GM12878 (cell line): Measurements from ENCODE around the gene ZNF502. TPM values are rescaled to one million over a fixed set of nuclear protein-coding genes. Genes with fewer than 3 reads are reported as not detected.

ENCODE experiments used
- CEBPZ ChIP-seq: fragments of 150-350 bp; IDR thresholded peaks from 2 replicates; pipeline ENCODE4 v1.6.1; 2016; ENCODE audit warnings: low read depth, low read length
- EGR1 ChIP-seq, 2 experiments: IDR thresholded peaks; 1 replicate in 1 of 2; 2 replicates in 1 of 2; pipeline ENCODE4 v1.6.1; 2011 to 2012; ENCODE audit warnings: low read depth in 2 of 2, low read length in 2 of 2, borderline replicate concordance in 1 of 2, mild to moderate bottlenecking in 1 of 2, moderate library complexity in 1 of 2
- FOXM1 ChIP-seq: IDR thresholded peaks from 2 replicates; pipeline ENCODE4 v1.6.1; 2012; ENCODE audit warnings: low read depth, mild to moderate bottlenecking, inconsistent platforms, low read length, moderate library complexity
- HDAC2 ChIP-seq: fragments of 200-600 bp; sonication (generic); IDR thresholded peaks from 2 replicates; pipeline ENCODE4 v1.6.1; 2017
- IRF3 ChIP-seq: fragments of 450-650 bp; IDR thresholded peaks from 2 replicates; pipeline ENCODE4 v1.6.1; 2014; ENCODE audit warnings: mild to moderate bottlenecking
- MLLT1 ChIP-seq: fragments of 450-650 bp; IDR thresholded peaks from 2 replicates; pipeline ENCODE4 v1.6.1; 2016; ENCODE audit warnings: mild to moderate bottlenecking
- MYC ChIP-seq: IDR thresholded peaks from 2 replicates; pipeline ENCODE4 v1.6.1; 2011; ENCODE audit warnings: mild to moderate bottlenecking, low read length, moderate library complexity, inconsistent platforms; ENCODE audit not compliant: insufficient read depth, insufficient replicate concordance, insufficient read length, severe bottlenecking
- NRF1 ChIP-seq: conservative IDR thresholded peaks from 2 replicates; pipeline ENCODE4 v1.6.1; 2011; ENCODE audit warnings: mild to moderate bottlenecking, low read depth, low read length, improper control_type of control experiment
- PBX3 ChIP-seq: IDR thresholded peaks from 2 replicates; pipeline ENCODE4 v1.6.1; 2011; ENCODE audit warnings: mild to moderate bottlenecking, low read depth, low read length, moderate library complexity; ENCODE audit not compliant: insufficient replicate concordance
- SKIL ChIP-seq: fragments of 450-650 bp; IDR thresholded peaks from 2 replicates; pipeline ENCODE4 v1.6.1; 2017; ENCODE audit warnings: mild to moderate bottlenecking, low read depth, inconsistent platforms; ENCODE audit not compliant: poor library complexity, severe bottlenecking
- SMC3 ChIP-seq: IDR thresholded peaks from 2 replicates; pipeline ENCODE4 v1.6.1; 2011; ENCODE audit warnings: low read length, improper control_type of control experiment, borderline replicate concordance
- STAT3 ChIP-seq: IDR thresholded peaks from 2 replicates; pipeline ENCODE4 v1.6.1; 2011; ENCODE audit warnings: low read depth, low read length, improper control_type of control experiment
- SUZ12 ChIP-seq: fragments of 200-600 bp; sonication (generic); IDR thresholded peaks from one replicate; pipeline ENCODE4 v1.6.1; 2018; ENCODE audit warnings: antibody characterized with exemption, mild to moderate bottlenecking; ENCODE audit not compliant: unreplicated experiment
- YBX1 ChIP-seq: fragments of 450-650 bp; IDR thresholded peaks from 2 replicates; pipeline ENCODE4 v1.6.1; 2016; ENCODE audit warnings: antibody characterized with exemption
- ZBED1 ChIP-seq: IDR thresholded peaks from 2 replicates; pipeline ENCODE4 v1.6.1; 2016; ENCODE audit warnings: borderline replicate concordance
- ZBTB4 ChIP-seq: fragments of 450-650 bp; formaldehyde crosslinking; IDR thresholded peaks from 2 replicates; pipeline ENCODE4 v1.4.0; 2022; ENCODE audit warnings: mild to moderate bottlenecking, moderate library complexity
- ZNF274 ChIP-seq: IDR thresholded peaks from one replicate; pipeline ENCODE4 v1.8.0; 2011; ENCODE audit not compliant: insufficient read length, insufficient read depth
- polyA plus RNA-seq, 11 experiments: library from polyadenylated mRNA; depleted of rRNA in 4 of 11; unstranded in 6 of 11; stranded (reverse) in 5 of 11; fragments of >200 nt; fragmentation: Nextera tagmentation in 4 of 11; fragmentation: Illumina TruSeq in 1 of 11; extraction: Ambion mirVana in 4 of 11; extraction: Trizol in 1 of 11; gene quantifications; 1 replicate in 1 of 11; 2 replicates in 10 of 11; pipeline versions ENCODE4 v1.2.1 to v1.2.3, GENCODE V29; 2011 to 2016; ENCODE audit warnings: inconsistent platforms in 2 of 11, missing spikeins in 2 of 11, low read depth in 1 of 11
- total RNA-seq, 4 experiments: library from RNA; depleted of rRNA in 3 of 4; stranded (reverse); fragments of >200 nt in 3 of 4; fragmentation: Illumina TruSeq in 1 of 4; extraction: Trizol in 1 of 4; gene quantifications; 2 replicates each; pipeline versions ENCODE4 v1.2.1 to v1.2.3, GENCODE V29; 2013 to 2021

The ZNF502 gene
- total and polyA plus RNA-seq, 10 of the 15 experiments (the other 5 are each of a cell fraction or from before 2014, with no cell fraction given) = 0.39 to 1.7 (median 1.1) TPM

GRCh38 chr3:44729384-44729910 is 17.0 kb downstream of the ZNF502 start, which contains the start of gene ZNF501 (continued):
- no peak for TF ChIP-seq NRF1
- 0 out of 3 replicates have a peak, but pooled peaks of 1 of the 2 experiments have one; percentile 42 for TF ChIP-seq EGR1 (IDR thresholded peaks at IDR 0.05; ENCODE audit: borderline replicate concordance in 1 of 2, low read depth in 2 of 2, low read length in 2 of 2)
- peak; percentile 49; the same call in 1 of the 2 replicates for TF ChIP-seq MLLT1
- no peak for TF ChIP-seq HDAC2
- TF ChIP-seq MYC = no peak
- no peak for TF ChIP-seq SMC3
- no peak for TF ChIP-seq SKIL
- no peak for TF ChIP-seq FOXM1
- TF ChIP-seq ZNF274 = no peak
- TF ChIP-seq ZBTB4 (CRISPR knock-in tag) = no peak
- TF ChIP-seq IRF3 = no peak
- TF ChIP-seq STAT3 = no peak
- no peak for TF ChIP-seq YBX1
- no peak for TF ChIP-seq ZBED1
- no peak for TF ChIP-seq SUZ12
- no peak for TF ChIP-seq PBX3
- no peak for TF ChIP-seq CEBPZ
